Central memory CD8-positive, alpha-beta T cell (primary cell): ENCODE measurements around the gene MECP2.
"Not testable (repeated sequence)": the region's sequence is repeated elsewhere in the genome, so short reads cannot be mapped to it uniquely, and the experiment has no call there.

Experiments used
- ATAC-seq: fragments of 150-1000 bp; cut with Tn5 transposase; replicated peaks from 2 replicates; pipeline ENCODE4 v1.10.0; 2022; ENCODE audit warnings: mild to moderate bottlenecking, moderate FRiP score, moderate number of reproducible peaks; ENCODE audit not compliant: poor library complexity, severe bottlenecking; ENCODE audit errors: extremely low read depth
- DNase-seq, 2 donors: peaks; one replicate each; pipeline ENCODE4 v3.0.0; 2021; ENCODE audit warnings: low spot score in 2 of 2
- H3K27ac Mint-ChIP-seq: one replicate; pipeline ENCODE4 v1.8.0; 2022; ENCODE audit warnings: low read depth, mild to moderate bottlenecking, moderate library complexity, mixed read lengths
- H3K27me3 Mint-ChIP-seq: one replicate; pipeline ENCODE4 v1.8.0; 2022; ENCODE audit warnings: mixed read lengths
- H3K36me3 Mint-ChIP-seq: one replicate; pipeline ENCODE4 v1.8.0; 2022; ENCODE audit warnings: mild to moderate bottlenecking, moderate library complexity, mixed read lengths; ENCODE audit not compliant: insufficient read depth
- H3K4me1 Mint-ChIP-seq: one replicate; pipeline ENCODE4 v1.8.0; 2022; ENCODE audit warnings: mixed read lengths
- H3K4me3 Mint-ChIP-seq: one replicate; pipeline ENCODE4 v1.8.0; 2022; ENCODE audit warnings: mild to moderate bottlenecking, moderate library complexity, mixed read lengths
- H3K9me3 Mint-ChIP-seq: one replicate; pipeline ENCODE4 v1.8.0; 2022; ENCODE audit warnings: mixed read lengths

Gene MECP2

DNA sequence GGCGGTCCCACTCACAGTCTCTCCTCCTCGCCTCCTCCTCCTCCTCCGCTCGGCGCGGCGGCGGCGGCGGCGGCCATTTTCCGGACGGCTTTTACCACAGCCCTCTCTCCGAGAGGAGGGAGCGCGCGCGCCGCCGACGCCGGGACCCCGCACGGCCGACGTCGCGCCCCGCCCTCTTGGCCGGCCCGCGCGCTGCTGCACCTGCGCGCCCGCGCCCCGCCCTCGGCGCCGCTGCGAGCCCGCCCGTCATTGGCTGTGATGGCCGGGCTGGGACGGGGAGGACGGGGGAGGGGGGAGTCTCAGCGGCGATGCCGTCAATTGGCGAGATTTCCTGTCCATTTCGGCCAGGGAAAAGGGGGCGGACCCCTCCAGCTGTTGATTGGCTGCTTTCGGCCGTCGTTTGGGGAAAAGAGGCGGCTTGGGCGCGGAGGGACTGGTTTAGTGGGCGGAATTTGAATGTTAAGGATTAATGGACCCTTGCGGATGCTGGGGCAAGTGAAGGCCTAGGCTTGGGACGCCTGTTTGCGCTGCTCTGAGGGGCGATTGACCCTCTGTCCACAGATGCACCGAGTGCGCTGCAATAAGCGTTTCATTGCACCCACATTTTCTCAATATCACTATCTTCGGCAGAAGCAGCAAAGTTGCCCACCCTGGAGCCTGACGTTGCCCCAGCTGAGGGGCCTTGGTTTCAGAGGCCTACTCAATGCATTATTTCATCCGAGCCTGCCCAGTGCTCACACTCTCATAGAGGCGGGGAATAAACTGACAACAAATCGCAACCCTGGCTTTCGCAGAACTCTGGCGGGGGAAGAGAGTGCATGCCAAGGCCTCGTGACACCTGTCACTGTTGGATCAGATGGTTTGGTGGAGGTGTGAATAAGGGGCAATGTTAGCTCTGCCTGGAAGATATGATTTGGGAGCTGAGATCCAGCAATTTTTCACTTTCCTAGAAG is at the start of gene MECP2:
MECP2 (minus strand) TSS at position 129 of the 953 bp plus-strand sequence.
- DNase-seq (peak; percentile 66 to 83), ATAC-seq (peak; percentile 81)
- Mint-ChIP-seq H3K4me3 (peak within 1 kb of the TSS; percentile 95), H3K36me3 (peaks cover 13% of the 10 kb centered on the region), H3K4me1 (peaks cover 39% of the 10 kb centered on the region), H3K27ac (peak within 1 kb of the TSS; percentile 97), H3K27me3 (no peaks in the 10 kb centered on the region), H3K9me3 (no peaks in the 10 kb centered on the region)

DNA sequence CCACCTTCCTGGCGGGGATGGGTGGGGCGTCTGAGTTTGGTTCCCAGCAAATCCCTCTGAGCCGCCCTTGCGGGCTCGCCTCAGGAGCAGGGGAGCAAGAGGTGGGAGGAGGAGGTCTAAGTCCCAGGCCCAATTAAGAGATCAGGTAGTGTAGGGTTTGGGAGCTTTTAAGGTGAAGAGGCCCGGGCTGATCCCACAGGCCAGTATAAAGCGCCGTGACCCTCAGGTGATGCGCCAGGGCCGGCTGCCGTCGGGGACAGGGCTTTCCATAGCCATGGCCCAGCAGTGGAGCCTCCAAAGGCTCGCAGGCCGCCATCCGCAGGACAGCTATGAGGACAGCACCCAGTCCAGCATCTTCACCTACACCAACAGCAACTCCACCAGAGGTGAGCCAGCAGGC is 46.5 kb upstream of the MECP2 start, which contains the start of gene OPN1LW:
OPN1LW (plus strand) TSS at position 234 of the 400 bp plus-strand sequence; CDS start at position 275, 41 bp downstream.
- not testable (repeated sequence) for H3K27me3 Mint-ChIP-seq, H3K27ac Mint-ChIP-seq, H3K4me1 Mint-ChIP-seq, H3K9me3 Mint-ChIP-seq, H3K4me3 Mint-ChIP-seq, DNase-seq, H3K36me3 Mint-ChIP-seq, ATAC-seq

DNA sequence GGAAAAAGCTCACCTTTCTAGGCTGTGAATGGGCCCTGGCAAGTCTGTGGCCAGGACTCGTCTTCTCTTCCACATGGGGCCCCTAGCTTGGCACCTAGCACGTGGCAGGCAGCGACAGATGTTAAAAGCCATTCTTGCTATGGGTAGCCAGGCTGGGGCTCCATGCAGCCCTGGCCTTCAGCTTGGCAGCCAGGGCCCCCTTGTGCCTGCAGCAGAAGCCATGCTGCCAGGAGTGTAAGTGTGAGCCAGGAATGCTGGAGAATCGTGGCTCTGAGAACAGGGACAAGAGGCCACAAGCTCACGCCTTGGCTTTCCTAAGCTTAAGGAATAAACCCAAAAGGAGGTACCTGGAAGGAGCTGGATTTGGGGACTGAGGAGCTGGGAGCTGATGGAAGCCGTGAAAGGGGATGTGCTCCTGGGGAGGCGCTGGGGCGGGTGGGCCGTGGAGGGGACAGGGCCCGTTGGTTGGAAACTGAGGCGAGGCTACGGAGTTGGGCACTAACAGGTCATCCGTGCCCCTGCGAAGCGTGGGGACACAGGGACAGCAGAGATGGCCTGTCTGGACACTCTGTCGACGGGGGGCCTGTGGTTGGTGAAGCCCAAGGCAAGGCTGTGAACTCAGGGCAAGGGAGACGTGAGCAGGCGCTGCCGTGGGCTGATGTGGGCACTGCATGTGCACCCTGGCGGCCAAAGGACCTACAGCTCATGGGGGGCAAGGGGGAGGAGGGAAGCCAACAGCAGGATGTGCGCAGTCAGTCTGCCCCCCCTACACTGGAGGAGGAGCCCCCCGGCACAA is 45.6 kb upstream of the MECP2 start:
- Mint-ChIP-seq H3K9me3 (no peaks in the 10 kb centered on the region), H3K4me1 (peaks cover 12% of the 10 kb centered on the region), H3K36me3 (no peaks in the 10 kb centered on the region), H3K27me3 (no peaks in the 10 kb centered on the region), H3K4me3 (no peak overlapping the region), H3K27ac (no peak overlapping the region)
- DNase-seq (no peak), ATAC-seq (no peak)

DNA sequence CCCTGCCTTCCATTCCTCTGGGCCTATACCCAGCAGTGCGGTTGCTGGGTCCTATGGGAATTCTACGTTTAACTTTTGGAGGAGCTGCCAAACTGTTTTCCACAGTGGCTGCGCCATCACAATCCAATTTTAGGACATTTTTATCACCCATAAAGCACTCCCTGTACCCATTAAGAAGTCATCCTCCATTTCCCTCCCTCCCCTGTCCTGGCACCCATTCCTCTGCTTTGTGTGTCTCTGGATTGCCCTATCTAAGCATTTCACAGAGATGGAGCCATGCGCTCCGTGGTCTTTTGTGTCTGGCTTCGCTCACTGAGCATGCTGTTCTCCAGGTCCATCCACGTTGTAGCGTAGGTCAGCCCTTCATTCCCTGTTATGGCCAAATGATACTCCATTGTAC is 44.9 kb upstream of the MECP2 start:
- Mint-ChIP-seq H3K27ac (no peak overlapping the region), H3K4me3 (no peak overlapping the region)

DNA sequence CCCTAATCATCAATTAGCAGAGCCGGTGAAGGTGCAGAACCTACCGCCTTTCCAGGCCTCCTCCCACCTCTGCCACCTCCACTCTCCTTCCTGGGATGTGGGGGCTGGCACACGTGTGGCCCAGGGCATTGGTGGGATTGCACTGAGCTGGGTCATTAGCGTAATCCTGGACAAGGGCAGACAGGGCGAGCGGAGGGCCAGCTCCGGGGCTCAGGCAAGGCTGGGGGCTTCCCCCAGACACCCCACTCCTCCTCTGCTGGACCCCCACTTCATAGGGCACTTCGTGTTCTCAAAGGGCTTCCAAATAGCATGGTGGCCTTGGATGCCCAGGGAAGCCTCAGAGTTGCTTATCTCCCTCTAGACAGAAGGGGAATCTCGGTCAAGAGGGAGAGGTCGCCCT is 43.2 kb upstream of the MECP2 start:
- H3K4me3 Mint-ChIP-seq, result no peak overlapping the region
- H3K27me3 Mint-ChIP-seq, result no peaks in the 10 kb centered on the region
- H3K4me1 Mint-ChIP-seq, result peaks cover 18% of the 10 kb centered on the region
- ATAC-seq (no peak), DNase-seq (no peak)
- no peak overlapping the region for H3K27ac Mint-ChIP-seq
- H3K9me3 Mint-ChIP-seq, result no peaks in the 10 kb centered on the region
- H3K36me3 Mint-ChIP-seq, result no peaks in the 10 kb centered on the region

More for the DNA sequence above, 44.9 kb upstream of the MECP2 start:
- ATAC-seq (no peak), DNase-seq (no peak)
- H3K4me1 Mint-ChIP-seq, result peaks cover 12% of the 10 kb centered on the region
- no peaks in the 10 kb centered on the region for H3K9me3 Mint-ChIP-seq
- H3K27me3 Mint-ChIP-seq, result no peaks in the 10 kb centered on the region
- no peaks in the 10 kb centered on the region for H3K36me3 Mint-ChIP-seq

DNA sequence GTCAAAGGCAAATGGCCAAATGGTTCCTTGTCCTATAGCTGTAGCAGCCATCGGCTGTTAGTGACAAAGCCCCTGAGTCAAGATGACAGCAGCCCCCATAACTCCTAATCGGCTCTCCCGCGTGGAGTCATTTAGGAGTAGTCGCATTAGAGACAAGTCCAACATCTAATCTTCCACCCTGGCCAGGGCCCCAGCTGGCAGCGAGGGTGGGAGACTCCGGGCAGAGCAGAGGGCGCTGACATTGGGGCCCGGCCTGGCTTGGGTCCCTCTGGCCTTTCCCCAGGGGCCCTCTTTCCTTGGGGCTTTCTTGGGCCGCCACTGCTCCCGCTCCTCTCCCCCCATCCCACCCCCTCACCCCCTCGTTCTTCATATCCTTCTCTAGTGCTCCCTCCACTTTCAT is 42.7 kb upstream of the MECP2 start:
- Mint-ChIP-seq H3K9me3 (no peaks in the 10 kb centered on the region), H3K27me3 (no peaks in the 10 kb centered on the region), H3K4me3 (no peak overlapping the region), H3K36me3 (no peaks in the 10 kb centered on the region), H3K27ac (no peak overlapping the region), H3K4me1 (peaks cover 24% of the 10 kb centered on the region)
- DNase-seq (no peak), ATAC-seq (no peak)

DNA sequence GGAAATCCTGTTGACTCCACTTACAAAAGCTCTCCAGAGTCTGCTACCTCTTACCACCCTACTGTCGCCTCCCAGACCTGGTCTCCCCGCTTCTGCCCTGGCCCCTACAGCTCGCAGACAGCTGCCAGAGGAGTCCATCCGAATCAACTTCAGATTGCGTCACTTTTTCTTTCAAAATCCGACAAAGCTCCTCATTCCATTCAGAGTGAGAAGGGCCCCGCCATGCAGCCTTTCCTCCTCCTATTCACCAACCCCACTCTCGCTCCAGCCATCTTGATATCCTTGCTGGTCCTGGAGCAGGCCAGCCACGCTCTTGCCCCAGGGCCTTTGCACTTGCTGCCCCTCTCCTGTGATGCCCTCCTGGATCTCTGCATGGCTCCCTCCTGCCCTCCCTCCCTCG is 41.3 kb upstream of the MECP2 start:
- Mint-ChIP-seq H3K27me3 (no peaks in the 10 kb centered on the region), H3K36me3 (no peaks in the 10 kb centered on the region), H3K4me3 (no peak overlapping the region), H3K9me3 (no peaks in the 10 kb centered on the region), H3K27ac (no peak overlapping the region), H3K4me1 (peaks cover 29% of the 10 kb centered on the region)
- no peak for ATAC-seq
- DNase-seq, result no peak

DNA sequence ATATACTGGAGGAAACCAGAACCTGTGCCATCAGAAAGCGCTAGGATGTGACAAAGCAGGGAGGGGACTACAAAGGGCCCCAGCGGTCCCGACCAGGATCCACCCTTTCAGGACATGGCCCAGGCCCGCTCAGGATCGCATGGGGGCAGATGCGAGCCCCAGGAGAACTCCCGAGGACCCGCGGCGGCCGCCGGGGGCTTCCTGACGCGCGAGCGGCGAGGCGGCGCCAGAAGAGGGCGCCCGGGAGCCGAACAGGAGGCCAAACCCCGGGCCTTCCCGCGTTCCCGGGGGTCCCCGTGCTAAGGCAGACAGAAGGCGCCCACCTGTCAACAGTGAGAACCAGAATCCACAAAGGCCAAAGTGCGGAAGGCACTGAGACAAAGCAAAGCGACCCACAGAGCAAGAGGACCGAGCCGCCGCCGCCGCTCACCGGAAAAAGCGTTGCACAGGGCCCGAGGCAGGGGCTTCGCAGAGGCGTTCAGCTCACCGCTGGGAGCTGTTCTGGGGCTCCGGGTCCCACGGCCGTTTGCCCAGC is 39.2 kb upstream of the MECP2 start:
- Mint-ChIP-seq H3K4me3 (peak overlapping the region; percentile 76), H3K36me3 (no peaks in the 10 kb centered on the region), H3K27me3 (no peaks in the 10 kb centered on the region), H3K27ac (peak overlapping the region; percentile 99), H3K4me1 (peaks cover 29% of the 10 kb centered on the region), H3K9me3 (no peaks in the 10 kb centered on the region)
- DNase-seq (peak; percentile 52 to 53), ATAC-seq (peak; percentile 71)

DNA sequence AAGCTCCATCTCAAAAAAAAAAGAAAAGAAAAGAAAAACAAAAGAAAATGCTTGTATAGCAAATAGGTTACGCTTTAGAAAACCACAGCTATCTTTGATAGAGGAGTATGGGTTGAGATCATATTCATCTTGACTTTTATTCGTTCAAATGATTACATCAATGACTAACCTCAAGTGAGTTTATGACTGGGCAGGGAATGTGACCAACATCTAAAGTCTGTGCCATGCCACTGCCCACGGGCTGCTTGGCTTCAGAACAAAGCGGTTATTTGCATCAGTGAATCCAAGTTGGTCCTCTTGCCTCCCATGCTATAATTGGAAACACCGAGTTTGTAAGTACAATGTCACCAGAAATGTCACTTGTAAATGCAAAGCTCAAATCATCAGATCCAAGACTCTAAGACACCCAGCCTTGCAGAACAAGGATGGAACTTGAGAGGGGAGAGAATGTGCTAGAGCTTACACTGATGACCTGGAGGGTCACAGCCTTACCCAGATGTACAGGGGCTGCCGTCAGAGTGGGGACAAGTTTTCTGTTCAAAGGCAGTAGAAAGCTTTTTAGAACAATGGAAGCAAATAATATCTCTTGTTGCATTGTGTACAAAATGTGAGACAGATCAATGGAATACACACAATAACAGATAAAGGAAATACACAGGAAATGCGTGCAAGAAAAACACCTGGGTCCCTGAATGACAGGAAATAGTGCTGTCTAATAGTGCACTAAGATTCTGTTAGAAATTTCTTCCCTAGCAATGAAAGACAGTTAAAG is 38.1 kb upstream of the MECP2 start:
- Mint-ChIP-seq H3K4me3 (peak overlapping the region; percentile 76), H3K27ac (peak overlapping the region; percentile 99), H3K36me3 (no peaks in the 10 kb centered on the region), H3K27me3 (no peaks in the 10 kb centered on the region), H3K9me3 (no peaks in the 10 kb centered on the region), H3K4me1 (peaks cover 29% of the 10 kb centered on the region)
- DNase-seq (no peak), ATAC-seq (peak; percentile 75)

DNA sequence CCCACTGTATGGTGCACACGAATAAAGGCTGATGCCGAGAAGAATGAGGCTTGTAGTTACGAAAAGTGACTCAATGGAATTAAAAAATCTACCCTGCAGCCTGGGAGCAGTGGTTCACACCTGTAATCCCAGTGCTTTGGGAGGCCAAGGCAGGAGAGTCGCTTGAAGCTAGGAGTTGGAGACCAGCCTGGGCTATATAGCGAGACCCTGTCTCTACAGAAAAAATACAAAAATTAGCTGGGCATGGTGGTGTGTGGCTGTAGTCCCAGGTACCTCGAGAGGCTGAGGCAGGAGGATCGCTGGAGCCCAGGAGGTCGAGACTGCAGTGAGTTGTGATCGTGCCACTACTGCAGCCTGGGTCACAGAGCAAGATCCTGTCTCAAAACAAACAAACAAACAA is 34.8 kb upstream of the MECP2 start:
- peaks cover 16% of the 10 kb centered on the region for H3K4me1 Mint-ChIP-seq
- ATAC-seq (no peak), DNase-seq (no peak)
- H3K27me3 Mint-ChIP-seq, result no peaks in the 10 kb centered on the region
- H3K4me3 Mint-ChIP-seq, result no peak overlapping the region
- no peaks in the 10 kb centered on the region for H3K36me3 Mint-ChIP-seq
- no peak overlapping the region for H3K27ac Mint-ChIP-seq
- H3K9me3 Mint-ChIP-seq, result no peaks in the 10 kb centered on the region

DNA sequence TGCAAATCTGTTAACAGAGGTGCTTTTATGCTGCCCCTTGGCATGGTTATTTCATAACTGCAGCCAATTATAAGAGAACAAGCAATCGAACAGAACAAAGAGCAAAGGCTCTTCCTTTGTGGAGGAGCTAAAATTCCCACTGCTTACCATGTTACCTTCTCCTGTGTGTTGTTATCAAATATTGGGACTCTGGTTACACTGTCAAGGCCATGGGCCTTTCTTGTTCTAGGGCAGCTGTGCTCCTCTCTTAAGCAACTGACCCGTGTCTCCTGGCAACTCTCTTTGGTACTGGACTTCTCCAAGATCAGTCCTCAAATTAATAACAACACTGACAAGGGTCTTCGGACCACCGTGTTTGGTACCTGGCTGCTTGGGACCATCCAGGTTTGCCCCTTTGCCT is 34.4 kb upstream of the MECP2 start:
- DNase-seq (no peak), ATAC-seq (no peak)
- Mint-ChIP-seq H3K9me3 (no peaks in the 10 kb centered on the region), H3K4me1 (peaks cover 16% of the 10 kb centered on the region), H3K36me3 (no peaks in the 10 kb centered on the region), H3K4me3 (no peak overlapping the region), H3K27ac (no peak overlapping the region), H3K27me3 (no peaks in the 10 kb centered on the region)

DNA sequence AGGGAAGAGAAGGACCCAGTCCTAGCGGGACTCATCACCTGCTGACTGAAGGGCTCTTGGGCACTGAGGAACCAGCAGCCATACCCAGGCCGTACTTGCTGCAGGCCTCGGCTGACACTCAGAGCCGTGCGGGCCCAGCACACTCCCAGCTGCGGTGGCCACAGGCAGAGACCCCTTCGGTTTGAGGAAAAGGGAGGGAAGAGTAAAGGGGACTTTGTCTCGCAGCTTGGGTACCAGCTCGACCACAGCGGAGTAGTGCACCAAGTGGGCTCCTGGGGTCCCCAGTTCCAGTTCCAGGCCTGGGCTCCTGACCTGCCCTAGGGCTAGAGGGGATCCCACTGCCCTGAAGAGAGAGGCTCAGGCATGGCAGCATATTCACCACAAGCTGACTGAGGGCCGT is 28.6 kb upstream of the MECP2 start:
- H3K9me3 Mint-ChIP-seq, result no peaks in the 10 kb centered on the region
- H3K4me3 Mint-ChIP-seq, result no peak overlapping the region
- no peaks in the 10 kb centered on the region for H3K27me3 Mint-ChIP-seq
- no peak for ATAC-seq
- peaks cover 13% of the 10 kb centered on the region for H3K4me1 Mint-ChIP-seq
- DNase-seq, result no peak
- no peaks in the 10 kb centered on the region for H3K36me3 Mint-ChIP-seq
- H3K27ac Mint-ChIP-seq, result peak overlapping the region; percentile 41
